ENCODE data around the gene TRAPPC10.

Gene TRAPPC10, protein sequence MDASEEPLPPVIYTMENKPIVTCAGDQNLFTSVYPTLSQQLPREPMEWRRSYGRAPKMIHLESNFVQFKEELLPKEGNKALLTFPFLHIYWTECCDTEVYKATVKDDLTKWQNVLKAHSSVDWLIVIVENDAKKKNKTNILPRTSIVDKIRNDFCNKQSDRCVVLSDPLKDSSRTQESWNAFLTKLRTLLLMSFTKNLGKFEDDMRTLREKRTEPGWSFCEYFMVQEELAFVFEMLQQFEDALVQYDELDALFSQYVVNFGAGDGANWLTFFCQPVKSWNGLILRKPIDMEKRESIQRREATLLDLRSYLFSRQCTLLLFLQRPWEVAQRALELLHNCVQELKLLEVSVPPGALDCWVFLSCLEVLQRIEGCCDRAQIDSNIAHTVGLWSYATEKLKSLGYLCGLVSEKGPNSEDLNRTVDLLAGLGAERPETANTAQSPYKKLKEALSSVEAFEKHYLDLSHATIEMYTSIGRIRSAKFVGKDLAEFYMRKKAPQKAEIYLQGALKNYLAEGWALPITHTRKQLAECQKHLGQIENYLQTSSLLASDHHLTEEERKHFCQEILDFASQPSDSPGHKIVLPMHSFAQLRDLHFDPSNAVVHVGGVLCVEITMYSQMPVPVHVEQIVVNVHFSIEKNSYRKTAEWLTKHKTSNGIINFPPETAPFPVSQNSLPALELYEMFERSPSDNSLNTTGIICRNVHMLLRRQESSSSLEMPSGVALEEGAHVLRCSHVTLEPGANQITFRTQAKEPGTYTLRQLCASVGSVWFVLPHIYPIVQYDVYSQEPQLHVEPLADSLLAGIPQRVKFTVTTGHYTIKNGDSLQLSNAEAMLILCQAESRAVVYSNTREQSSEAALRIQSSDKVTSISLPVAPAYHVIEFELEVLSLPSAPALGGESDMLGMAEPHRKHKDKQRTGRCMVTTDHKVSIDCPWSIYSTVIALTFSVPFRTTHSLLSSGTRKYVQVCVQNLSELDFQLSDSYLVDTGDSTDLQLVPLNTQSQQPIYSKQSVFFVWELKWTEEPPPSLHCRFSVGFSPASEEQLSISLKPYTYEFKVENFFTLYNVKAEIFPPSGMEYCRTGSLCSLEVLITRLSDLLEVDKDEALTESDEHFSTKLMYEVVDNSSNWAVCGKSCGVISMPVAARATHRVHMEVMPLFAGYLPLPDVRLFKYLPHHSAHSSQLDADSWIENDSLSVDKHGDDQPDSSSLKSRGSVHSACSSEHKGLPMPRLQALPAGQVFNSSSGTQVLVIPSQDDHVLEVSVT

DNA sequence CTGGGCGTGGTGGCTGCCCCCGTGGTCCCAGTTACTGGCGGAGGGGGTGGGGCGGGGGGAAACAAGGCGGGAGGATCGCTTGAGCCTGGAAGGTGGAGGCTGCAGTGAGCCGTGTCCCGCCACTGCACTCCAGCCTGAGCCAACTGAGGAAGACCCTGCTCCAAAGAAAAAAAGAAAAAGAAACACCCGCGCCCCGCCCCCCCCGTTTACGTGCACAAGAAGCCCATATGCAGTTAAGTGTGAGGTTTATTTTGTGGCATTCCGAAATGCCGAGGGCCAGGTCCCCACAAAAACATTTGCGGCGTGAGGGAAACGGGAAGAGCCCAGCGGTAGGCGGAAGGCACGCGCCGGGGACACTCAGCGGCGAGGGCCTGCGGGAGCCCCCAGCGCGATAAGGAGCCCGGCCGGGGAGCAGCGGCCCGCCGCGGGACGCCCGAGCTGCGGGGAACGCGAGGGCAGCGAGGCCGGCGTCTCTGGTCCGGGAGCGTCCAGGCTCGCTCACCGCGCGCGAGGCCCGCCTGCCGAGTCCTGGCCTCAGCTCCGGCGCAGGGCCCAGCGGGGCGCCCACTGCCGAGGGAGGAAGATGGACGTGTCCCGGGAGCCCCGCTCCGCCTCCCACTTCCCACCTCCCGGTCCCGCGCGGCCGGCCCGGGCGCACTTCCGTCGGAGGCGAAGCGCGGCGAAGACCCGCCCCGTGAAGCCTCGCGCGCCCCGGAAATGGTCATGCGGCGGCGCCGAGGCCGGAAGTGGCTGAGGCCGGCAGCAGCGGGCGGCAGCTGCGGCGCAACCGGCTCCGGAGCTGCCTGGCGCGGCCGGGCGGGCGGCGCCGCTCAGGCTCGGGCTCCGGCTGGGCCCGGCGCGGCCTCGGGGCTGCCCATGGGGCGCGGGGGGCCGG lies at the start of gene TRAPPC10:
Gene TRAPPC10, plus strand, starts transcription at position 731 of the 895 bp plus-strand sequence. CDS start 185 bp downstream, outside the sequence.
- Histone ChIP-seq H3K4me3 (ENCODE audit: low read length, poor library complexity, severe bottlenecking) (peak within 1 kb of the TSS; percentile 79), H3K4me1 (ENCODE audit: insufficient read depth, low read length, poor library complexity, severe bottlenecking) (peaks cover 49% of the 10 kb centered on the region), H4K20me1 (ENCODE audit: insufficient read depth, low read length, poor library complexity, severe bottlenecking) (peaks cover 35% of the 10 kb centered on the region), H3K36me3 (ENCODE audit: insufficient read depth, low read length) (no peaks in the 10 kb centered on the region), H3K9ac (ENCODE audit: low read depth, low read length, poor library complexity, severe bottlenecking) (peak within 1 kb of the TSS; percentile 93), H3K9me3 (ENCODE audit: insufficient read depth, low read depth, low read length) (no peaks in the 10 kb centered on the region), H3K9me2 (replicated peaks; ENCODE audit: low read depth, low read length) (no peaks in the 10 kb centered on the region), H2AFZ (ENCODE audit: low read length) (peak within 1 kb of the TSS; percentile 54; the same call in 1 of the 2 replicates), H3K79me2 (ENCODE audit: insufficient read depth, low read length) (peaks cover 53% of the 10 kb centered on the region), H3K4me2 (ENCODE audit: low read depth, low read length, poor library complexity, severe bottlenecking) (peak within 1 kb of the TSS; percentile 97), H3K27me3 (ENCODE audit: insufficient read depth, low read length, poor library complexity, severe bottlenecking) (no peaks in the 10 kb centered on the region), H3F3A (ENCODE audit: low read depth) (peaks cover 8% of the 10 kb centered on the region; the same call in 1 of the 2 replicates)
- no peak for TF ChIP-seq EZH2phosphoT487 (IDR thresholded peaks at IDR 0.05; ENCODE audit: borderline replicate concordance)
- TF ChIP-seq, protein P1, sequence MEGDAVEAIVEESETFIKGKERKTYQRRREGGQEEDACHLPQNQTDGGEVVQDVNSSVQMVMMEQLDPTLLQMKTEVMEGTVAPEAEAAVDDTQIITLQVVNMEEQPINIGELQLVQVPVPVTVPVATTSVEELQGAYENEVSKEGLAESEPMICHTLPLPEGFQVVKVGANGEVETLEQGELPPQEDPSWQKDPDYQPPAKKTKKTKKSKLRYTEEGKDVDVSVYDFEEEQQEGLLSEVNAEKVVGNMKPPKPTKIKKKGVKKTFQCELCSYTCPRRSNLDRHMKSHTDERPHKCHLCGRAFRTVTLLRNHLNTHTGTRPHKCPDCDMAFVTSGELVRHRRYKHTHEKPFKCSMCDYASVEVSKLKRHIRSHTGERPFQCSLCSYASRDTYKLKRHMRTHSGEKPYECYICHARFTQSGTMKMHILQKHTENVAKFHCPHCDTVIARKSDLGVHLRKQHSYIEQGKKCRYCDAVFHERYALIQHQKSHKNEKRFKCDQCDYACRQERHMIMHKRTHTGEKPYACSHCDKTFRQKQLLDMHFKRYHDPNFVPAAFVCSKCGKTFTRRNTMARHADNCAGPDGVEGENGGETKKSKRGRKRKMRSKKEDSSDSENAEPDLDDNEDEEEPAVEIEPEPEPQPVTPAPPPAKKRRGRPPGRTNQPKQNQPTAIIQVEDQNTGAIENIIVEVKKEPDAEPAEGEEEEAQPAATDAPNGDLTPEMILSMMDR (conservative IDR thresholded peaks at IDR 0.05; ENCODE audit: low read length), result no peak

DNA sequence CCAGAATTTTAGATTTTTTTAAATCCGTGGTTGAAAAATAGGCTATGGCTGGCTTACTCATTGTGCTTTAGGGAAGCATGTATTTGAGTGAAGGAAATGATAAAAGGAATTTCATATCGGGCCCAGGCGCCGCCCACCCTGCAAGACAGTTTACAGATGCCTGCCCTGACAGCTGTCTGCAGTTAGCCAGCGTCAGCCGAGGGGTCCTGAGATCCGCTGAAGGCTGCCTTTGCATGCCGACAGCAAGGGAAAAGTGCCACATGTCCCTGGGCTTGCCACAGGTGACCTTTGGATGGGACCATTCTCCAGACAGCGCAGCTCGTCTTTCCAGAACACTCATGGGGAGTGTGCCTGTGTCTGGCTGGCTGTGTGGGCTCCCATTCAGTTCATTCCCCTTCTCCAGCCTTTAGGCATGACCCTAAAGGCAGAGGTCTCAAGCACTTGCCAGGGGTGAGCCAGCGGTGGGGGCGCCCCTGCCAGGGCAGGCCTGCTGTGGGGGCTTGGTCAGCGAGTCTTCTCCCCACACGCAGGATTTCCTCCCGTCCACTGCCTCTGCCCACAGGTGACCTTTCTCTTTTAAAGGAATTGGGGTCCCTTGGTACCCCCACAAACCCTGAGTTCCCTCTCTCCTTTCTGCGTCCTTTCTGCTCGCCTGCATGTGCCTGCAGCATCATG lies 46.1 kb upstream of the TRAPPC10 start:
- no peak overlapping the region for H2AFZ ChIP-seq (ENCODE audit: low read length)
- no peak overlapping the region for H3K9ac ChIP-seq (ENCODE audit: low read depth, low read length, poor library complexity, severe bottlenecking)
- no peaks in the 10 kb centered on the region for H3K79me2 ChIP-seq (ENCODE audit: insufficient read depth, low read length)
- no peak for TF ChIP-seq EZH2phosphoT487 (IDR thresholded peaks at IDR 0.05; ENCODE audit: borderline replicate concordance)
- TF ChIP-seq, protein P1 (conservative IDR thresholded peaks at IDR 0.05; ENCODE audit: low read length), result no peak
- H3K9me2 ChIP-seq (replicated peaks; ENCODE audit: low read depth, low read length), result no peaks in the 10 kb centered on the region
- H3K4me2 ChIP-seq (ENCODE audit: low read depth, low read length, poor library complexity, severe bottlenecking), result no peak overlapping the region
- peaks cover 36% of the 10 kb centered on the region; the same call in 1 of the 2 replicates for H3K36me3 ChIP-seq (ENCODE audit: insufficient read depth, low read length)
- no peaks in the 10 kb centered on the region for H3K4me1 ChIP-seq (ENCODE audit: insufficient read depth, low read length, poor library complexity, severe bottlenecking)
- H4K20me1 ChIP-seq (ENCODE audit: insufficient read depth, low read length, poor library complexity, severe bottlenecking), result no peaks in the 10 kb centered on the region
- H3K27me3 ChIP-seq (ENCODE audit: insufficient read depth, low read length, poor library complexity, severe bottlenecking), result no peaks in the 10 kb centered on the region
- no peaks in the 10 kb centered on the region for H3F3A ChIP-seq (ENCODE audit: low read depth)
- no peak overlapping the region for H3K4me3 ChIP-seq (ENCODE audit: low read length, poor library complexity, severe bottlenecking)
- H3K9me3 ChIP-seq (ENCODE audit: insufficient read depth, low read depth, low read length), result no peaks in the 10 kb centered on the region
